ENCODE data around the gene WNT3A. TPM values are rescaled to one million over a fixed set of nuclear protein-coding genes. Genes with fewer than 3 reads are reported as not detected.

The WNT3A gene
- total RNA-seq, 1 experiment from 2014 or later = 0.31 TPM

GRCh38 chr1:228041316-228041715 lies 34.5 kb downstream of the WNT3A start:
- H3K36me3 ChIP-seq (replicated peaks; ENCODE audit: control insufficient read depth, insufficient read depth, low read length) = no peaks in the 10 kb centered on the region
- no peak for DNase-seq
- peaks cover 53% of the 10 kb centered on the region for H3K27me3 ChIP-seq (ENCODE audit: control insufficient read depth, insufficient read depth, low read length)
- H3K4me3 ChIP-seq (ENCODE audit: insufficient read depth, low read depth, low read length) = no peak overlapping the region

GRCh38 chr1:228042508-228042907 lies 35.7 kb downstream of the WNT3A start:
- Histone ChIP-seq H3K4me3 (ENCODE audit: insufficient read depth, low read depth, low read length) (no peak overlapping the region), H3K27me3 (ENCODE audit: control insufficient read depth, insufficient read depth, low read length) (peaks cover 43% of the 10 kb centered on the region)
- no peak for DNase-seq

GRCh38 chr1:228043281-228043848 lies 36.6 kb downstream of the WNT3A start:
- H3K4me3 ChIP-seq (ENCODE audit: insufficient read depth, low read depth, low read length) = no peak overlapping the region
- no peak for DNase-seq
- H3K27me3 ChIP-seq (ENCODE audit: control insufficient read depth, insufficient read depth, low read length) = peaks cover 35% of the 10 kb centered on the region
- H3K36me3 ChIP-seq (replicated peaks; ENCODE audit: control insufficient read depth, insufficient read depth, low read length) = no peaks in the 10 kb centered on the region

More at GRCh38 chr1:228042508-228042907, 35.7 kb downstream of the WNT3A start:
- no peaks in the 10 kb centered on the region for H3K36me3 ChIP-seq (replicated peaks; ENCODE audit: control insufficient read depth, insufficient read depth, low read length)

GRCh38 chr1:228044961-228045360 lies 38.2 kb downstream of the WNT3A start:
- DNase-seq = peak; percentile 24
- Histone ChIP-seq H3K27me3 (ENCODE audit: control insufficient read depth, insufficient read depth, low read length) (peaks cover 21% of the 10 kb centered on the region), H3K36me3 (replicated peaks; ENCODE audit: control insufficient read depth, insufficient read depth, low read length) (no peaks in the 10 kb centered on the region), H3K4me3 (ENCODE audit: insufficient read depth, low read depth, low read length) (no peak overlapping the region)

GRCh38 chr1:228045405-228045804 lies 38.6 kb downstream of the WNT3A start:
- Histone ChIP-seq H3K27me3 (ENCODE audit: control insufficient read depth, insufficient read depth, low read length) (peaks cover 21% of the 10 kb centered on the region), H3K36me3 (replicated peaks; ENCODE audit: control insufficient read depth, insufficient read depth, low read length) (no peaks in the 10 kb centered on the region), H3K4me3 (ENCODE audit: insufficient read depth, low read depth, low read length) (no peak overlapping the region)
- peak; percentile 28 for DNase-seq

- Histone ChIP-seq H3K4me3 (ENCODE audit: insufficient read depth, low read depth, low read length) (no peak overlapping the region), H3K36me3 (replicated peaks; ENCODE audit: control insufficient read depth, insufficient read depth, low read length) (no peaks in the 10 kb centered on the region), H3K27me3 (ENCODE audit: control insufficient read depth, insufficient read depth, low read length) (peaks cover 21% of the 10 kb centered on the region)
- DNase-seq = peak; percentile 66
Measured at GRCh38 chr1:228045871-228046270, 39.1 kb downstream of the WNT3A start.

GRCh38 chr1:228046421-228047182 lies 39.8 kb downstream of the WNT3A start:
- peak; percentile 20 for DNase-seq
- Histone ChIP-seq H3K27me3 (ENCODE audit: control insufficient read depth, insufficient read depth, low read length) (peaks cover 17% of the 10 kb centered on the region), H3K4me3 (ENCODE audit: insufficient read depth, low read depth, low read length) (no peak overlapping the region), H3K36me3 (replicated peaks; ENCODE audit: control insufficient read depth, insufficient read depth, low read length) (no peaks in the 10 kb centered on the region)

GRCh38 chr1:228047183-228047466 lies 40.3 kb downstream of the WNT3A start:
- DNase-seq = no peak
- Histone ChIP-seq H3K36me3 (replicated peaks; ENCODE audit: control insufficient read depth, insufficient read depth, low read length) (no peaks in the 10 kb centered on the region), H3K27me3 (ENCODE audit: control insufficient read depth, insufficient read depth, low read length) (peaks cover 15% of the 10 kb centered on the region), H3K4me3 (ENCODE audit: insufficient read depth, low read depth, low read length) (no peak overlapping the region)

GRCh38 chr1:228048120-228048519 lies 41.3 kb downstream of the WNT3A start:
- no peak overlapping the region for H3K4me3 ChIP-seq (ENCODE audit: insufficient read depth, low read depth, low read length)
- DNase-seq = peak; percentile 15
- H3K36me3 ChIP-seq (replicated peaks; ENCODE audit: control insufficient read depth, insufficient read depth, low read length) = no peaks in the 10 kb centered on the region
- H3K27me3 ChIP-seq (ENCODE audit: control insufficient read depth, insufficient read depth, low read length) = peaks cover 12% of the 10 kb centered on the region

GRCh38 chr1:228048659-228049298 lies 42.0 kb downstream of the WNT3A start:
- Histone ChIP-seq H3K36me3 (replicated peaks; ENCODE audit: control insufficient read depth, insufficient read depth, low read length) (no peaks in the 10 kb centered on the region), H3K4me3 (ENCODE audit: insufficient read depth, low read depth, low read length) (no peak overlapping the region), H3K27me3 (ENCODE audit: control insufficient read depth, insufficient read depth, low read length) (peaks cover 11% of the 10 kb centered on the region)
- DNase-seq = peak; percentile 15

- Histone ChIP-seq H3K36me3 (replicated peaks; ENCODE audit: control insufficient read depth, insufficient read depth, low read length) (no peaks in the 10 kb centered on the region), H3K4me3 (ENCODE audit: insufficient read depth, low read depth, low read length) (no peak overlapping the region), H3K27me3 (ENCODE audit: control insufficient read depth, insufficient read depth, low read length) (peaks cover 12% of the 10 kb centered on the region)
- peak; percentile 18 for DNase-seq
Measured at GRCh38 chr1:228050571-228051231, 43.9 kb downstream of the WNT3A start.

- Histone ChIP-seq H3K27me3 (ENCODE audit: control insufficient read depth, insufficient read depth, low read length) (peaks cover 63% of the 10 kb centered on the region), H3K36me3 (replicated peaks; ENCODE audit: control insufficient read depth, insufficient read depth, low read length) (no peaks in the 10 kb centered on the region), H3K4me3 (ENCODE audit: insufficient read depth, low read depth, low read length) (no peak overlapping the region)
- peak; percentile 19 for DNase-seq
Measured at GRCh38 chr1:228058172-228058948, 51.6 kb downstream of the WNT3A start.

- Histone ChIP-seq H3K36me3 (replicated peaks; ENCODE audit: control insufficient read depth, insufficient read depth, low read length) (no peaks in the 10 kb centered on the region), H3K4me3 (ENCODE audit: insufficient read depth, low read depth, low read length) (peak overlapping the region; percentile 68), H3K27me3 (ENCODE audit: control insufficient read depth, insufficient read depth, low read length) (peaks cover 63% of the 10 kb centered on the region)
- peak; percentile 62 for DNase-seq
Measured at GRCh38 chr1:228058949-228059633, 52.3 kb downstream of the WNT3A start.
